Liver (tissue), 3 donors: ENCODE data around the gene CA6.

ENCODE experiments used
- CTCF ChIP-seq: fragments of 150-350 bp; IDR thresholded peaks from 2 replicates; pipeline ENCODE4 v1.5.1; 2017; ENCODE audit warnings: improper control_type of control experiment, low read depth, low read length; ENCODE audit not compliant: missing input control
- HNF4G ChIP-seq: IDR thresholded peaks from 2 replicates; pipeline ENCODE4 v1.6.1; 2016; ENCODE audit warnings: antibody characterized with exemption
- JUND ChIP-seq, 2 donors: IDR thresholded peaks; 2 replicates each; pipeline ENCODE4 v1.6.1; 2016; ENCODE audit warnings: antibody characterized with exemption in 2 of 2
- MAX ChIP-seq: IDR thresholded peaks from 2 replicates; pipeline ENCODE4 v1.6.1; 2016; ENCODE audit warnings: antibody characterized with exemption
- RXRA ChIP-seq, 2 donors: IDR thresholded peaks; 2 replicates each; pipeline ENCODE4 v1.6.1; 2017 to 2018; ENCODE audit warnings: antibody characterized with exemption in 2 of 2, mild to moderate bottlenecking in 1 of 2
- SP1 ChIP-seq: IDR thresholded peaks from 2 replicates; pipeline ENCODE4 v1.6.1; 2018; ENCODE audit warnings: antibody characterized with exemption, mild to moderate bottlenecking
- YY1 ChIP-seq: IDR thresholded peaks from 2 replicates; pipeline ENCODE4 v1.6.1; 2016; ENCODE audit warnings: antibody characterized with exemption, mild to moderate bottlenecking
- donor health status: healthy.
- donor health status: healthy.

GRCh38 chr1:9019896-9020295 lies 74.2 kb downstream of the CA6 start:
- no peak for TF ChIP-seq HNF4G
- no peak for TF ChIP-seq CTCF
- TF ChIP-seq YY1 = no peak
- TF ChIP-seq RXRA (IDR thresholded peaks at IDR 0.05) = no peak
- no peak for TF ChIP-seq MAX
- no peak for TF ChIP-seq SP1
- no peak for TF ChIP-seq JUND (IDR thresholded peaks at IDR 0.05)
